Gastroesophageal sphincter (tissue), 4 donors: ENCODE measurements around the gene STAT5B. TPM values are rescaled to one million over a fixed set of nuclear protein-coding genes. Genes with fewer than 3 reads are reported as not detected.

Experiments
- ATAC-seq: fragments of 150-250 bp; one replicate; pipeline ENCODE4 v1.9.1; 2016; ENCODE audit warnings: mild to moderate bottlenecking, moderate library complexity
- H3K27ac ChIP-seq, 4 donors: fragments of 200-600 bp; sonication (generic) in 3 of 4; 1 replicate in 3 of 4; 2 replicates in 1 of 4; pipeline ENCODE4 v1.5.1; 2016 to 2019
- H3K27me3 ChIP-seq: fragments of 200-600 bp; sonication (generic); one replicate; pipeline ENCODE4 v1.5.1; 2019
- H3K36me3 ChIP-seq, 2 donors: fragments of 200-600 bp; sonication (generic); one replicate each; pipeline ENCODE4 v1.5.1; 2019; ENCODE audit warnings: control low read depth in 1 of 2
- H3K4me1 ChIP-seq, 3 donors: fragments of 200-600 bp; sonication (generic); 1 replicate in 2 of 3; 2 replicates in 1 of 3; pipeline ENCODE4 v1.5.1; 2016 to 2019; ENCODE audit warnings: control low read depth in 2 of 3
- H3K4me3 ChIP-seq, 2 donors: fragments of 200-600 bp; sonication (generic); one replicate each; pipeline ENCODE4 v1.5.1; 2019; ENCODE audit warnings: mild to moderate bottlenecking in 1 of 2, moderate library complexity in 1 of 2
- H3K9me3 ChIP-seq, 3 donors: fragments of 200-600 bp; sonication (generic); one replicate each; pipeline ENCODE4 v1.5.1; 2017 to 2019; ENCODE audit warnings: control low read depth in 2 of 3
- EP300 ChIP-seq: sonication (generic); formaldehyde crosslinking; IDR thresholded peaks from one replicate; pipeline ENCODE4 v1.6.1; 2017; ENCODE audit warnings: antibody characterized with exemption, mild to moderate bottlenecking
- POLR2A ChIP-seq, 2 donors: fragments of 450-650 bp; IDR thresholded peaks; one replicate each; pipeline ENCODE4 v1.6.1; 2017; ENCODE audit warnings: antibody characterized with exemption in 2 of 2, mild to moderate bottlenecking in 2 of 2, moderate library complexity in 1 of 2
- POLR2AphosphoS5 ChIP-seq: sonication (generic); formaldehyde crosslinking; IDR thresholded peaks from one replicate; pipeline ENCODE4 v1.6.1; 2017; ENCODE audit warnings: antibody characterized with exemption
- WGBS, 2 donors: methylation state at CpG; one replicate each; pipeline ENCODE4 v1.1.5; 2018; ENCODE audit warnings: low coverage in 1 of 2; 5-methylcytosine and 5-hydroxymethylcytosine counted together
- total RNA-seq, 4 donors: library from RNA; depleted of rRNA; stranded (reverse); fragments of >200 nt; gene quantifications; one replicate each; pipeline ENCODE4 v1.1.0, GENCODE V29; 2016
- TF ChIP-seq, protein P1 (sequence below), 4 experiments: fragments of 200-600 bp in 2 of 4; fragments of 450-650 bp in 2 of 4; sonication (generic) in 1 of 4; IDR thresholded peaks; one replicate each; pipeline ENCODE4 v1.5.1; 2017 to 2019; ENCODE audit warnings: antibody characterized with exemption in 4 of 4, mild to moderate bottlenecking in 2 of 4, moderate library complexity in 2 of 4

STAT5B gene
- total RNA-seq, 4 donors from 2014 or later = 73.3 to 98.3 (median 95.6) TPM

DNA sequence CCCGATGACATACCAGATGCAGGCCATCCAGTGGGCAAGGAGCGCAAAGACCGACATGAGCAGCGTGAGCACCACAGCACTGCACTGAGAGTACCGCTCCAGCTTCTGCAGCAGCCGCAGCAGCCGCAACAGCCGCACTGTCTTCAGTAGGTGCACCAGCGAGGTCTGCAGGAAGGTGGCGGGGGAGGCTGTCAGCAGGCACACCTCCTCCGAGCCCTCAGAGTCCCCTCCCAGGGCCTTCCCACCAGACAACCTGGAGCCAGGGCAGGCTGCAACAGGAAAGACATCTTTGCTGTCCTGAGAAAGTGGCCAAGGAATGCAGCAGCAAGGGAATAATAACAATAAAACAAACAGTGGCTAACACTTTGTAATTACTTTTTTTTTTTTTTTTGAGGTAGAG is 104.4 kb downstream of the STAT5B start:
- Histone ChIP-seq H3K4me1 (no peaks in the 10 kb centered on the region), H3K27ac (no peak overlapping the region), H3K27me3 (peaks cover 12% of the 10 kb centered on the region), H3K4me3 (no peak overlapping the region), H3K36me3 (no peaks in the 10 kb centered on the region), H3K9me3 (no peaks in the 10 kb centered on the region)
- ATAC-seq = no peak
- WGBS, 2 donors = 32% methylated on average over 2 of the region's 11 CpGs; no CpG with 5 or more reads in 1 of the 2 donors
- TF ChIP-seq EP300 = no peak
- no peak for TF ChIP-seq POLR2AphosphoS5
- no peak for TF ChIP-seq POLR2A (IDR thresholded peaks at IDR 0.05)
- TF ChIP-seq, protein P1, sequence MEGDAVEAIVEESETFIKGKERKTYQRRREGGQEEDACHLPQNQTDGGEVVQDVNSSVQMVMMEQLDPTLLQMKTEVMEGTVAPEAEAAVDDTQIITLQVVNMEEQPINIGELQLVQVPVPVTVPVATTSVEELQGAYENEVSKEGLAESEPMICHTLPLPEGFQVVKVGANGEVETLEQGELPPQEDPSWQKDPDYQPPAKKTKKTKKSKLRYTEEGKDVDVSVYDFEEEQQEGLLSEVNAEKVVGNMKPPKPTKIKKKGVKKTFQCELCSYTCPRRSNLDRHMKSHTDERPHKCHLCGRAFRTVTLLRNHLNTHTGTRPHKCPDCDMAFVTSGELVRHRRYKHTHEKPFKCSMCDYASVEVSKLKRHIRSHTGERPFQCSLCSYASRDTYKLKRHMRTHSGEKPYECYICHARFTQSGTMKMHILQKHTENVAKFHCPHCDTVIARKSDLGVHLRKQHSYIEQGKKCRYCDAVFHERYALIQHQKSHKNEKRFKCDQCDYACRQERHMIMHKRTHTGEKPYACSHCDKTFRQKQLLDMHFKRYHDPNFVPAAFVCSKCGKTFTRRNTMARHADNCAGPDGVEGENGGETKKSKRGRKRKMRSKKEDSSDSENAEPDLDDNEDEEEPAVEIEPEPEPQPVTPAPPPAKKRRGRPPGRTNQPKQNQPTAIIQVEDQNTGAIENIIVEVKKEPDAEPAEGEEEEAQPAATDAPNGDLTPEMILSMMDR (IDR thresholded peaks at IDR 0.05) = no peak

DNA sequence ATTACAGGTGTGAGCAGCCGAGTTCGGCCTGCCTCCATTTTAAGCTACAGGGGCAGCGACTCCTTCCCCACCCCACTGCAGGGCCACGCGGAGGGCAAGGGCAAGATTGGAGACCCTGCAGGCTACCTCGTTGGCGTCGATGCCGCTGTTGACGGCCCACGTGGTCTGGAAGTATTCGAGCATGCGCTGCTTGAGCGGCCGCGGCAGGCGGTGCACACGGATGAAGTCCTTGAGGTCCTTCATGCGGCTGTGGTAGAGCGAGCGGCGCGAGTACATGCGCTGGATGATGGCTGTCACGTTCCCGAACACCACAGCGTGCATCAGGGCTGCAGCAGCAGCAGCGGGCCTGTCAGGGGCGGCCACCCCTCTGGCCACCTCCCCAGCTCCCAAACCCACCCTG is 106.8 kb downstream of the STAT5B start:
- H3K9me3 ChIP-seq = no peaks in the 10 kb centered on the region
- H3K4me3 ChIP-seq = no peak overlapping the region
- H3K27ac ChIP-seq = no peak overlapping the region
- 93 to 100% methylated on average over 1 to 7 of the region's 29 CpGs for WGBS, 2 donors
- H3K36me3 ChIP-seq = no peaks in the 10 kb centered on the region
- H3K4me1 ChIP-seq = no peaks in the 10 kb centered on the region
- ATAC-seq = no peak
- H3K27me3 ChIP-seq = peaks cover 12% of the 10 kb centered on the region
- TF ChIP-seq EP300 (no peak), POLR2AphosphoS5 (no peak), POLR2A (IDR thresholded peaks at IDR 0.05) (no peak)
- TF ChIP-seq, protein P1 (IDR thresholded peaks at IDR 0.05) = no peak

- Histone ChIP-seq H3K36me3 (no peaks in the 10 kb centered on the region), H3K9me3 (no peaks in the 10 kb centered on the region), H3K4me1 (no peaks in the 10 kb centered on the region), H3K4me3 (no peak overlapping the region), H3K27me3 (peaks cover 18% of the 10 kb centered on the region), H3K27ac (no peak overlapping the region)
- 83 to 88% methylated on average over 3 to 6 of the region's 8 CpGs for WGBS, 2 donors
- ATAC-seq = no peak
- TF ChIP-seq POLR2AphosphoS5 = no peak
- no peak for TF ChIP-seq EP300
- TF ChIP-seq, protein P1 (IDR thresholded peaks at IDR 0.05) = no peak
- no peak for TF ChIP-seq POLR2A (IDR thresholded peaks at IDR 0.05)
Measured at GRCh38 chr17:42167807-42168206, 108.4 kb downstream of the STAT5B start.

DNA sequence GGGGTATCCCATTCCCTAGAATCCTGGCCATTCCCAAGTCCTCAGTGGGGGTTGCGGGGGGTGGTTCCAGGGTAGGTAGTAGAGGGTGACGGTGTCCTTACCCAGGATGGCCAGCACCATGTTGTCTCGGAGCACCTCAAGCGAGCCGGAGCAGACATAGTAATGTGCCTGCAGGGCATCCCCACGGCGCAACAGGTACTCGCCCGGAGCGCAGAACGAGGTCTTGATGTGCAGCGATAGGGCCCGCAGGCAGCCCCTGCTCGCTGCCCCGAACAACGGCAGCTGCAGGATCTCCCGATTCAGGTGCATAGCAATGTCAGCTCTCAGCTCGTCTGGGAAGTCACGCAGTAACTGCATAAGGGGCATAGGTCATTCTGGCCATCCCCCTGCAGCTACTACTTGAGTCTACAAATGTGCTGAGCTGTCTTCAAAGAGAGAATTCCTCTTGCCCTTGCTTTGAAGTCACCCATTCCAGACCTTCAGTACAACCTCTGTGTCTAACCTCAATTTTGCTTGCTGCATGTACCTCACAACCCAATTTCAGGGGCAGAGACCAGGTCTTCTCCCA is 109.9 kb downstream of the STAT5B start:
- no peak overlapping the region for H3K27ac ChIP-seq
- no peaks in the 10 kb centered on the region for H3K4me1 ChIP-seq
- WGBS, 2 donors = 97 to 100% methylated on average over 1 to 5 of the region's 19 CpGs
- ATAC-seq = no peak
- peaks cover 17% of the 10 kb centered on the region for H3K27me3 ChIP-seq
- H3K4me3 ChIP-seq = no peak overlapping the region
- TF ChIP-seq POLR2AphosphoS5 = no peak
- TF ChIP-seq EP300 = no peak
- TF ChIP-seq, protein P1 (IDR thresholded peaks at IDR 0.05) = no peak
- TF ChIP-seq POLR2A (IDR thresholded peaks at IDR 0.05) = no peak
- no peaks in the 10 kb centered on the region for H3K9me3 ChIP-seq
- no peaks in the 10 kb centered on the region for H3K36me3 ChIP-seq

DNA sequence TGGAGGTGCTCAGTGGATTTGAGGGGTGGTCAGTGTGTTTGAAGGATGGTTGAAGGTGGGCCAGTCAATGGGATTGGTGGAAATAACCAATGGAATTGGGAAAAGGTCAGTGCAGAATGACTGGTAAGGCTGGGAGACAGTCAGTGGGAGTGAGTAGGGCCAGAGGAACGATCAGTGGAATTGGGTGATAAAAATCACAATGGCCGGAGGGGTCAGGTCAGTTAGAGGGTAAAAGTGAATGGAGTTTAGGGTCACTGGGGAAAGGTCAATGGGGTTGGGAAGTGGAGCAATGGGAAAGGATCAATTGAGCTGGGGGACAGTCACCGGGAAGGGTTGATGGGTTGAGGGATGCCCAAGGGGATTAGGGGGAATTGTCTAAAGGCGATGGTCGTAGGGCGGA is 110.4 kb downstream of the STAT5B start:
- TF ChIP-seq, protein P1 (IDR thresholded peaks at IDR 0.05) = no peak
- no peak for ATAC-seq
- WGBS, 2 donors = 79 to 85% methylated on average over 5 to 6 of the region's 6 CpGs

More for the DNA sequence above, 110.4 kb downstream of the STAT5B start:
- Histone ChIP-seq H3K4me3 (no peak overlapping the region), H3K27me3 (peaks cover 12% of the 10 kb centered on the region), H3K9me3 (no peaks in the 10 kb centered on the region), H3K4me1 (no peaks in the 10 kb centered on the region), H3K27ac (no peak overlapping the region), H3K36me3 (no peaks in the 10 kb centered on the region)
